ENCODE measurements around the gene HOXC9. TPM values are rescaled to one million over a fixed set of nuclear protein-coding genes. Genes with fewer than 3 reads are reported as not detected.

HOXC9 gene
- total RNA-seq, 4 donors from 2014 or later: 7.6 to 25.1 (median 13.0) TPM

- no peak for TF ChIP-seq CTCF (IDR thresholded peaks at IDR 0.05; ENCODE audit: low read depth)
Measured at GRCh38 chr12:54032627-54033100, 32.7 kb downstream of the HOXC9 start, which contains the start of gene HOXC5. Gene HOXC5 (plus strand): TSS chr12:54033050. CDS start chr12:54033123, 73 bp downstream.

DNA sequence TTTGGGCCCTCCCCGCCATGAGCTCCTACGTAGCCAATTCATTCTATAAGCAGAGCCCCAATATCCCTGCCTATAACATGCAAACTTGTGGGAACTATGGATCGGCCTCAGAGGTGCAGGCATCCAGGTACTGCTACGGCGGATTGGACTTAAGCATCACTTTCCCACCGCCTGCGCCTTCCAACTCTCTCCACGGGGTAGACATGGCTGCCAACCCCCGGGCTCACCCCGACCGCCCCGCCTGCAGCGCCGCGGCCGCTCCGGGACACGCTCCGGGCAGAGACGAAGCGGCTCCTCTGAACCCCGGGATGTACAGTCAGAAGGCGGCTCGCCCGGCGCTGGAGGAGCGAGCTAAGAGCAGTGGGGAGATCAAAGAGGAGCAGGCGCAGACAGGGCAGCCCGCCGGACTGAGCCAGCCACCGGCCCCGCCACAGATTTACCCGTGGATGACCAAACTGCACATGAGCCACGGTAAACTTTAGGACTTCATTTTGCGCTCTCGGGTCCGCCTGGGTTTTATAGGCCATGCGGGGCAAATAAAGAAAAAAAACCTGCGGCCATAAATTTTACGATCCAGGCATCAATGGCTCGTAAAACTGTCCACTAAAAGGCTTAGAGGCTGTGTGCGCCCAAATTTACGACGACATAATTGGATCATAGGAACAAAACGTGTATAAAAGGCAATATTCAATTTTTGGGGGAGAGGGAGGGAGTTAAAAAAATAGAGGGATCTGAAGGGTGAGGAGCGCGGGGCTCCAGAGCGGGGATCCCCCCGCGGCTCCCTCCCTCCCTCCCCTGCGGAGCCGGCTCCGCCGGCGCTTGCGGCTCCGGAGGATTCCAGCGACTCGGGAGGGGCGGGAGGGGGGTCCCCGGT, 33.4 kb downstream of the HOXC9 start:
- TF ChIP-seq CTCF (IDR thresholded peaks at IDR 0.05; ENCODE audit: low read depth): no peak

DNA sequence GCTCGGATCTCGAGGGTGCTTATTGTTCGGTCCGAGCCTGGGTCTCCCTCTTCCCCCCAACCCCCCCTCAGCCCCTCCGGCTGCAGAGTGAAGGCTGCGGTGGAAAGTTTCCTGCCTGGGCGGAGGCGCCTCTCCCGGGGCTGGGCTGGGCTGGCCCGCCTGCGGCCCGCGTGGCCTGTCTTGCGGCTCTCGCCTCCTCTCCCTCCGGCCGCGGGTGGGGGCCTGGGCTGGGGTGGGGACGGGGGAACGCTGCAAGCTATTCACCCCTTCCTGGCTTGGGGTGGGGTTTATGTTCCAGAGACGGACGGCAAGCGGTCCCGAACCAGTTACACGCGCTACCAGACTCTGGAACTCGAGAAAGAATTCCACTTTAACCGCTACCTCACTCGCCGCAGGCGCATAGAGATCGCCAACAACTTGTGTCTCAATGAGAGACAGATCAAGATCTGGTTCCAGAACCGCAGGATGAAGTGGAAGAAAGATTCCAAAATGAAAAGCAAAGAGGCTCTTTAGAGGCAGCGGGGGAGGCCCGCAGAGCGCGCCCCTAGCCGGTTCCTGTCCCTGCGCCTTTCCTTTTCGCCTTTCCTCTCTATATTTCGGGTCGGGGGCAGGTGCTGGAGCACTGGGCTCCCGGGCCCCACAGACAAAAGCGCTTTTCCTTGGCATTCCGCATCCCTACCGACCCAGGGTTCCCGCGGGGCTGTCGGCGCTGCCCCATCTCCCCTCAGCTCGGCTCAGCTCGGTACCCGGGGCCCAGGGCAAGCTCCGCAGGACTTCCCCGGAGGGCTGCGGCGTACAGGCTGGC, 34.2 kb downstream of the HOXC9 start:
- no peak for TF ChIP-seq CTCF (IDR thresholded peaks at IDR 0.05; ENCODE audit: low read depth)

DNA sequence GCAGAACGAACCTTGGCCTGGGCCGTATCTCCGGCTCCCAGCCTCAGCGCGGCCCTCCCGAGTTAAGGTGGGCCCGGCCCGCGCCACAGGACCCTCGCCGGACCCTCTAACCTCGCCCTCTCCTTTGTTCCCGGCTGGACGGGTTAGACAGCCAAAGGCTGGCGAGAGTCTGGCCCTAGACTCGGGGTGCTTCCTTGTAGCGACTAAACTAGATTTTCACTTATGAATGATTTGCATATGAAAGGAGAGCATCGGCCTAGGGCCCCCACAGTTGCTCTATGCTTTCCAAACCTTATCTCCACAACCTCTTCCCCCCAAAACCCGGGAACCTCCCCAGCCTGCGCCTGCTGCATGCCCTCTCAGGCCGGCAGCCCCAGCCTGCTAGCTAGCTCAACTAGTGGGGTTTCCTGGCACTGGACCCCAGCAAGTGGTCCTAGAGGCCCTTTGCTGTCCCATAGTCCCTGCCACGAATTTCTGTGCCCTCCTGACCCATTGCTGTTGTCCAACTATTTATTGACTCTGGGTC, 34.9 kb downstream of the HOXC9 start:
- no peak for TF ChIP-seq CTCF (IDR thresholded peaks at IDR 0.05; ENCODE audit: low read depth)

GRCh38 chr12:54035568-54036264, 35.8 kb downstream of the HOXC9 start:
- no peak for TF ChIP-seq CTCF (IDR thresholded peaks at IDR 0.05; ENCODE audit: low read depth)

GRCh38 chr12:54036620-54037359, 36.8 kb downstream of the HOXC9 start:
- no peak for TF ChIP-seq CTCF (IDR thresholded peaks at IDR 0.05; ENCODE audit: low read depth)
